HEK293T (cell line): ENCODE measurements around the gene BPIFB3.

Source experiments
- CTCF ChIA-PET: fragments of 350-600 bp; formaldehyde crosslinking; extraction: SDS; loops from one replicate; lab custom pipeline; 2021; ENCODE audit warnings: antibody characterized with exemption, inconsistent platforms; lab: Yijun Ruan, JAX
- POLR2A ChIA-PET: fragments of 350-600 bp; formaldehyde crosslinking; extraction: SDS; loops from one replicate; lab custom pipeline; 2020; ENCODE audit warnings: antibody characterized with exemption, inconsistent platforms; lab: Yijun Ruan, JAX
- DNase-seq: peaks from one replicate; pipeline ENCODE4 v3.0.0; 2012; ENCODE audit warnings: mixed read lengths; ENCODE audit errors: extremely low spot score
- ARNT ChIP-seq: fragments of 450-650 bp; IDR thresholded peaks from 2 replicates; pipeline ENCODE4 v1.6.1; 2017; ENCODE audit warnings: mild to moderate bottlenecking
- BHLHE40 ChIP-seq: fragments of 450-650 bp; IDR thresholded peaks from 2 replicates; pipeline ENCODE4 v1.6.1; 2016; ENCODE audit warnings: mild to moderate bottlenecking, moderate library complexity, borderline replicate concordance
- CTBP1 ChIP-seq: fragments of 450-650 bp; IDR thresholded peaks from 2 replicates; pipeline ENCODE4 v1.6.1; 2016; ENCODE audit warnings: borderline replicate concordance
- ELF4 ChIP-seq: fragments of 450-650 bp; IDR thresholded peaks from 2 replicates; pipeline ENCODE4 v1.6.1; 2017; ENCODE audit warnings: antibody characterized with exemption
- FOXA1 ChIP-seq: fragments of 450-650 bp; IDR thresholded peaks from 2 replicates; pipeline ENCODE4 v1.6.1; 2016; ENCODE audit warnings: mild to moderate bottlenecking
- FOXK2 ChIP-seq: fragments of 450-650 bp; IDR thresholded peaks from 2 replicates; pipeline ENCODE4 v1.6.1; 2016; ENCODE audit warnings: mild to moderate bottlenecking
- FOXM1 ChIP-seq: fragments of 450-650 bp; IDR thresholded peaks from 2 replicates; pipeline ENCODE4 v1.6.1; 2017; ENCODE audit warnings: mild to moderate bottlenecking, borderline replicate concordance
- HDGF ChIP-seq: fragments of 450-650 bp; IDR thresholded peaks from 2 replicates; pipeline ENCODE4 v1.6.1; 2017; ENCODE audit warnings: antibody characterized with exemption, borderline replicate concordance
- L3MBTL2 ChIP-seq: fragments of 450-650 bp; conservative IDR thresholded peaks from 2 replicates; pipeline ENCODE4 v1.6.1; 2016; ENCODE audit warnings: mild to moderate bottlenecking
- LEF1 ChIP-seq: fragments of 450-650 bp; IDR thresholded peaks from 2 replicates; pipeline ENCODE4 v1.6.1; 2017; ENCODE audit warnings: mild to moderate bottlenecking, borderline replicate concordance
- NFRKB ChIP-seq: fragments of 450-650 bp; IDR thresholded peaks from 2 replicates; pipeline ENCODE4 v1.6.1; 2016; ENCODE audit warnings: mild to moderate bottlenecking, moderate library complexity
- PKNOX1 ChIP-seq: fragments of 450-650 bp; IDR thresholded peaks from 2 replicates; pipeline ENCODE4 v1.6.1; 2016
- SP1 ChIP-seq: fragments of 450-650 bp; IDR thresholded peaks from 2 replicates; pipeline ENCODE4 v1.6.1; 2017
- SUZ12 ChIP-seq: fragments of 450-650 bp; IDR thresholded peaks from 2 replicates; pipeline ENCODE4 v1.6.1; 2016; ENCODE audit warnings: mild to moderate bottlenecking
- TARDBP ChIP-seq: fragments of 450-650 bp; IDR thresholded peaks from 2 replicates; pipeline ENCODE4 v1.6.1; 2016
- ZNF384 ChIP-seq: fragments of 450-650 bp; IDR thresholded peaks from 2 replicates; pipeline ENCODE4 v1.6.1; 2016

The BPIFB3 gene

GRCh38 chr20:33015114-33015484 is 38.6 kb upstream of the BPIFB3 start:
- no peak for DNase-seq
- ChIA-PET CTCF (no interaction called here), POLR2A (no interaction called here)
- TF ChIP-seq ZNF384: no peak
- no peak for TF ChIP-seq SUZ12
- no peak for TF ChIP-seq NFRKB
- no peak for TF ChIP-seq HDGF
- TF ChIP-seq FOXK2: no peak
- no peak for TF ChIP-seq SP1
- TF ChIP-seq FOXA1: no peak
- TF ChIP-seq BHLHE40: no peak
- TF ChIP-seq TARDBP: no peak
- no peak for TF ChIP-seq PKNOX1
- TF ChIP-seq FOXM1: no peak
- TF ChIP-seq L3MBTL2: no peak
- TF ChIP-seq ARNT: no peak
- TF ChIP-seq LEF1: no peak
- TF ChIP-seq CTBP1: no peak
- no peak for TF ChIP-seq ELF4

- no peak for DNase-seq
- ChIA-PET CTCF (no interaction called here), POLR2A (no interaction called here)
- TF ChIP-seq SUZ12 (no peak), L3MBTL2 (no peak), ELF4 (no peak), FOXA1 (no peak), ARNT (no peak), ZNF384 (no peak), TARDBP (no peak), FOXM1 (no peak), LEF1 (no peak), NFRKB (no peak), CTBP1 (no peak), PKNOX1 (no peak), SP1 (no peak), HDGF (no peak)
Measured at GRCh38 chr20:33015700-33016580, 37.8 kb upstream of the BPIFB3 start.

- TF ChIP-seq HDGF: no peak
- TF ChIP-seq FOXA1: no peak
- TF ChIP-seq LEF1: no peak
- no peak for TF ChIP-seq ARNT
- TF ChIP-seq CTBP1: no peak
- TF ChIP-seq L3MBTL2: no peak
- no peak for TF ChIP-seq TARDBP
- TF ChIP-seq BHLHE40: no peak
- no peak for TF ChIP-seq FOXM1
- TF ChIP-seq ZNF384: no peak
- TF ChIP-seq SUZ12: no peak
- TF ChIP-seq ELF4: no peak
- TF ChIP-seq NFRKB: no peak
- TF ChIP-seq SP1: no peak
- TF ChIP-seq PKNOX1: no peak
- TF ChIP-seq FOXK2: no peak
- ChIA-PET POLR2A (no interaction called here), CTCF (no interaction called here)
- no peak for DNase-seq
Measured at GRCh38 chr20:33016581-33017109, 37.1 kb upstream of the BPIFB3 start.

- TF ChIP-seq ZNF384: no peak
- TF ChIP-seq SUZ12: no peak
- TF ChIP-seq NFRKB: no peak
- TF ChIP-seq FOXK2: no peak
- TF ChIP-seq HDGF: no peak
- no peak for TF ChIP-seq TARDBP
- TF ChIP-seq PKNOX1: no peak
- no peak for TF ChIP-seq FOXM1
- no peak for TF ChIP-seq ELF4
- TF ChIP-seq ARNT: no peak
- no peak for TF ChIP-seq L3MBTL2
- TF ChIP-seq SP1: no peak
- TF ChIP-seq BHLHE40: no peak
- no peak for TF ChIP-seq LEF1
- DNase-seq: no peak
- ChIA-PET CTCF (no interaction called here), POLR2A (no interaction called here)
Measured at GRCh38 chr20:33017542-33017941, 36.2 kb upstream of the BPIFB3 start.
